ENCODE results near the gene RBM10.

The RBM10 gene

DNA sequence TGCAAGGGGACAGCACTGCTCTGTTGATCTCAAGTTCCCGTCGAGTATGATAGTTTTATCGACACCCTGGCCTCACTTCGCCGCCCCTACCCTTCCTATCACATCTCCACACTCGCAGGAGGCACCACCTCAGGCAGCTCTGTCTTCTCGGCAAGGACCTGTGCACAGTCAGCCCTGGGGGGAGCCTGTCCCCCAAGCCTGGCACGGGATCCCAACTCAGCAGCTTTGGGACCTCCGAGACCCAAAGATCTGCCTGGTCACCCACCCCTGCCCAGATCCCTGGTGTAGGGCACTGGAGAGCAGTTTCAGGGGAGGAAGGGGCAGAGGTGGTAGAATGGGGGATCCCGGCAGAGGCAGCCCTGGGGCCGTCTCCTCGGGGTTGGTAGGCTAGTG is 30.6 kb downstream of the RBM10 start:
- DNase-seq, result no peak

- DNase-seq, result no peak
Observed at GRCh38 chrX:47176101-47176740, 31.2 kb downstream of the RBM10 start.

DNA sequence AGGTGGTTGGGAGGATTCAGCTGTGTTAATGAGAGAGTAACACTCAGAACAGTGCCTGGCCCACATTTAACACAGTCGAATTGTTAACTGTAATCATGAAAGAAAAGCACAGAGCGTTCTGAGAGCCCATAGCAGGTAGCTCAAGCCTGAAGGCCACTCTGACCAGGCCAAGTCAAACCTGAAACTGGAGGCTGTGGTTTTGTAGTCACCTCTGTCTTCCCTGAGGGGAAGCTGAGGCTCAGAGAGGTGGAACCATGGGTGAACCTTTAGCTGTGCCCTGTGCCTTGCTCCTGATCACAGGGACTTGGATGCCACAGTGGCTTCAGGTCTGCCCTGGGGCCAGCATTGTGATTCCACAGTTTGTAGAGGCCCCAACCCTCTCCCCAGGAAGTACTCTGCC is 32.1 kb downstream of the RBM10 start:
- no peak for DNase-seq

DNA sequence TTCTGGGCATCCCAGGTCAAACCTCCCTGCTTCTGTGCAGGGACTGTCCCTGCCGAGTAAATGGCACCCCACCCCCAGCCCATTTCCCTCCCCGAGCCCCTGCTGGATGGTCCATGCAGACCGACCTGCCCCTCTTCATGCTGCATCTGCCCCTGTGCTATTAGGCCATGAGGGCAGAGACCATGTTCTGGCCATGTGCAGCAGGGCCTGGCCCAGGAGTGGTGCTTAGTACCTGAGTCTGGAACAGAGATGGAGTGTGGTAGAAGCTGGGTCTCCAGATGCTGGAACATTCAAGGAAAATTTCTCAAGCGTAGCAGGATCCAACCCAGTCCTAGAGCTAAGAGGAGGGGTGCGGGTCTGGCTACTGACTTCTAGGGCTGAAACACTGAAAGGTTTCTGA is 33.3 kb downstream of the RBM10 start:
- no peak for DNase-seq

GRCh38 chrX:47179221-47179927 is 34.4 kb downstream of the RBM10 start:
- DNase-seq, result no peak

GRCh38 chrX:47179928-47180255 is 34.9 kb downstream of the RBM10 start:
- no peak for DNase-seq

GRCh38 chrX:47180346-47180745 is 35.3 kb downstream of the RBM10 start:
- DNase-seq, result no peak

GRCh38 chrX:47181301-47181700 is 36.3 kb downstream of the RBM10 start:
- no peak for DNase-seq

- DNase-seq, result no peak
Observed at GRCh38 chrX:47182106-47182700, 37.2 kb downstream of the RBM10 start.

DNA sequence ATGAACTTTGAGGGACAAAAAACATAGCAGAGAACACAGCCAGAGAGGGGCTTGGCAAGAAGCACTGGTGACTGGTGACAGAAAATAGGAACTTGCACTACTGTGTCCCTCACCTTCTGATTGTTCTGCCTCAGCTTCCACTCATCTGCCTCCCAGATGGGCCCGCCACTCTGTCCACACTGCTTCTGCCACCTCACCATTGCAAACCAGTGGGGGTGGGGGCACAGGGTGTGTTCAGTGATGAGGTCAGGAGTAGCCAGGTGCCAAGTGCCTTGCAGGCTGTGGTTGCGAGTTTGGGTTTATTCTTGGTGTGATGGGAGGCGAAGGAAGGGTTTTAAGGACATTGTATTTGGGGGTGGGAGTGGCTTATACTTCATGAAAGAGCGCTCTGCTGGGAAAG is 39.5 kb downstream of the RBM10 start:
- no peak for DNase-seq

- DNase-seq, result no peak
Observed at GRCh38 chrX:47185241-47185640, 40.2 kb downstream of the RBM10 start.

- DNase-seq, result no peak
Observed at GRCh38 chrX:47186096-47186740, 41.2 kb downstream of the RBM10 start.

GRCh38 chrX:47187106-47187677 is 42.2 kb downstream of the RBM10 start:
- DNase-seq, result no peak

GRCh38 chrX:47189906-47190305 is 44.9 kb downstream of the RBM10 start:
- DNase-seq, result no peak

GRCh38 chrX:47190445-47191269 is 45.6 kb downstream of the RBM10 start:
- DNase-seq, result peak; percentile 93

- peak; percentile 51 for DNase-seq
Observed at GRCh38 chrX:47191331-47191730, 46.3 kb downstream of the RBM10 start.

DNA sequence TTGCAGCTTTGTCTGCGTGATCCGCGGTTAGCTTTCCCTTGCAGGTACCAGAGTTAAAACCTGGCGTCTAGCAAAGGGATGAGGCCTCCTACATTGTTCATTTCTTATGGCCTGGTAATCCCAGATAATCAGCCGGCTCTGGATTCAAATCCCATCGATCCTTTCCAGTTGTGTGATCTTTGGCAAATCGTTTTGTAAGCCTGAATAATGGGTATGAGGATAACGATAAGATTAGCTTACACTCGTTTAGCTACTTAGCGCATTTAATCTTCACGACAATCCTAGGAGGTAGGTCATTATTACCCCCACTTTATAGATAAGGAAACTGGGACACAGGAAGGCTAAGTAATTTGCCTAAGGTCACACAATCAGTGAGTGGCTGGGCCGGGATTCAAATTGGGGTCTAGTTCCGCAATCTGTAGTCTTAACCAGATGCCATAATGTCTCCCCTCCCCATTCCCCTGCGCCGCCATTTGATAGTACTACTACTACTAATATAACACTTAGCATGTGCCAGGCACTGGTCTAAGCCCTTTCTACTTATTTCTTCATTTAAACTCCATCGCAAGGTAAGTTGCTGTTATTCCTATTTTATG is 46.9 kb downstream of the RBM10 start:
- no peak for DNase-seq

- DNase-seq, result peak; percentile 98
Observed at GRCh38 chrX:47193475-47194193, 48.6 kb downstream of the RBM10 start, which contains the start of gene UBA1. Gene UBA1 (plus strand): TSS chrX:47193829. CDS start chrX:47198803, 4,974 bp downstream.

DNA sequence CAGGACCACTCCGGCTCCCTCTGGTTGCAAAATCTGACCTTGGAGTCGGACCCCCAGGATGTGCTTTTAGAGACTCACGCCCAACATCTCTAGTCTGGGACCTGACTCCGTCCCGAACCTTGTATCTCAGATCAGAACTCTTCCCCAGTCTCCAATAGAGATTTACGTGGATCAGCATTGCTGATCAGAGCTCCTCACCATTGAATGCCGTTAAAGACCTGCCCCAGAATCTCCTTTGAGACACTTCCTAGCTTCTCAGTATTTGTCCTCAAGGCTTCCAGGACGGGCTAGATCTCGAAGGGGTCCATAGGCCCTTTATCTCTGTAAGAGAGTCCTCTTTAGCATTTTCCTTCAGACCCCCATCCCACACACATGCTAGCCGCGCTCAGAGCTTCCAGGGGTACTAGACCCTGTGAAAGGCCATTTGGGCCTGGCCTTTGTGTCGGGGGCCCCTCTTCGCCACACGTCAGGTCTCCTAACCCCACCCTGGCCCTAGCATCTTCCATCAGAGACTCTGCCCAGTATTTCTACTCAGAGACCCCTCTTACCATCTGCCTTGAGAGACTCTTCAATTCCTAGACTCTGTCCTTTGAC is 49.3 kb downstream of the RBM10 start:
- no peak for DNase-seq

DNA sequence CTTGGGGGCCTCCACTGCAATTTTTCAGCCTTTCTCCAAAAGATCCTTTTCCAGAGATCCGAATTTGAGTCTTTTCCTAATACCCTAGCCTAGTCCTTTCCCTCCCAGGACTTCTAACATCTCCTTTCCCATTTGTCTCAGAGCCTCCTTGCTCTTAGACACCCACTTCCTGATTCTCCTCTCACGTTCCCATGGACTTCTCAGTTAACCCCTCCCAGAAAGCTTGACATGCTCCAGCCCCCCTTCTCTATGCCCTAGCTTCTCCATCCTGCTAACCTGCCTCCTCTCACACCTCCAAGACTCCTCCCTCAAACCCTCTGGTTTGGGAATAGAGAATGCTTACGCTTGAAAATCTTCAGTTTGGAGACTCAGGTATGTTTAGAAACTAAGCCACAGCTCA is 51.1 kb downstream of the RBM10 start:
- no peak for DNase-seq

- DNase-seq, result no peak
Observed at GRCh38 chrX:47197526-47197925, 52.5 kb downstream of the RBM10 start.

Data from activated CD4-positive, alpha-beta T cell treated with anti-CD3 and anti-CD28 coated beads, Interleukin-10, Interleukin-2, amounts not matched to agents 100 ng/mL and 50 ng/mL, durations not matched to agents 16 hours and 8 hours (primary cell).